Measurements from ENCODE around the gene NUDT19.
"Not testable (repeated sequence)": the region's sequence is repeated elsewhere in the genome, so short reads cannot be mapped to it uniquely, and the experiment has no call there.

Gene NUDT19

DNA sequence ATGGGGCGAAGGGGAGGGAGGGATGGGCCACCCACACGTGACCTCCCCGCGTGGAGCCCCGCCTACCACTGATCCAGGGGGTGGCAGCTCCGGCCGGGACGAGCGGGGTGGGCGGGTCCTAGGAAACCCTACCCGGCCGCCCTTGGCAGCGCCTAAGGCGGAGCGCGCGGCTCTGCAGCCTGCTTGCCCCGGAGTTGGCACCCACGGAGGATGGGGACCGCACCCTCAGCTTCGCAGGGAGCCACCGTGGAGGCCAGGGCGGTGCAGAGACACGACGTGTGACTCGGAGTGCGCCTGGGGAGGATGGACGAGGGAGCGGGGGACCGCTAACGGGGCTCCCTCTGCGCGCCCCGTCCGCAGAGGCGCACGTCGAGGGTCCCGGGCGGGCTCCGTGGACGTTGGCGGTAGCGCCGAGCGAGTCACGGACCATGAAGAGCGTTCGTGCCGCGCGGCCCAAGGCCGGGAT, 15.9 kb upstream of the NUDT19 start, which contains the start of gene RGS9BP:
TSS of gene RGS9BP (plus strand) at position 129 of the 466 bp plus-strand sequence. CDS start 416 bp downstream, outside the sequence.
- peak in 7 of 14 donors; percentile 20 to 80 (median 65) for DNase-seq

DNA sequence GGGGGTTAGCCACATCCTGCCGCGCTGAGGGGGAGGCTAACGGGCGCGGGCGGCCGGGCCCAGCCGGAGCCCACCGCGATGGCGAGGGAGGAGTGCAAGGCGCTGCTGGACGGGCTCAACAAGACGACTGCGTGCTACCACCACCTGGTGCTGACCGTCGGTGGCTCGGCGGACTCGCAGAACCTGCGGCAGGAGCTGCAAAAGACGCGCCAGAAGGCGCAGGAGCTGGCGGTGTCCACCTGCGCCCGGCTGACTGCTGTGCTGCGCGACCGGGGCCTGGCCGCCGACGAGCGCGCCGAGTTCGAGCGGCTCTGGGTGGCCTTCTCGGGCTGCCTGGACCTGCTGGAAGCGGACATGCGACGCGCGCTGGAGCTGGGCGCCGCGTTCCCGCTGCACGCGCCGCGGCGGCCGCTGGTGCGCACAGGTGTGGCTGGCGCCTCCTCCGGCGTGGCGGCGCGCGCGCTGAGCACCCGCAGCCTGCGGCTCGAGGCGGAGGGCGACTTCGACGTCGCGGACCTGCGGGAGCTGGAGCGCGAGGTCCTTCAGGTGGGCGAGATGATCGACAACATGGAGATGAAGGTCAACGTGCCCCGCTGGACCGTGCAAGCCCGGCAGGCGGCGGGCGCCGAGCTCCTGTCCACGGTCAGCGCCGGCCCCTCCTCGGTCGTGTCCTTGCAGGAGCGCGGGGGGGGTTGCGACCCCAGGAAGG, 15.3 kb upstream of the NUDT19 start:
- no peak for DNase-seq

DNA sequence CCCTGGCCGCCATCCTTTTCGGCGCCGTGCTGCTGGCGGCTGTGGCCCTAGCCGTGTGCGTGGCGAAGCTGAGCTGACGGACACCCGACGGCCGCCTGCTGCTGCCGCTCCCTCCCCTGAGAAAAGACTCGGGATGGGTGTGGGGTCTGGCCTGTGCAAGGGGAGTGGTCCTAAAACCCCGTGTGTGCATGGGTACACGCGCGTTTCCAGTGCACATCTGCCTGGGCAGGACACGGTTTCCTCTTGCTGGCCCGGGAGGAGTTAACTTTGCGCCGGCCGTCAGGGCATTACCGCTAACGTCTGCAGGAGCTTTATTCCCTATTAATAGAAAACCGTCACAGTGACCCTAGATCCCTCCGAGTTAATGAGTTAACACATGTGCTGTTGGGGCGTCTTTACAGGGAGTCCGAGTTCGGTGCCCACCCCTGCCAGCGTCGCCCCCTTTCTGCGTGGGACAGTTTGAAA, 14.7 kb upstream of the NUDT19 start:
- DNase-seq = no peak

DNA sequence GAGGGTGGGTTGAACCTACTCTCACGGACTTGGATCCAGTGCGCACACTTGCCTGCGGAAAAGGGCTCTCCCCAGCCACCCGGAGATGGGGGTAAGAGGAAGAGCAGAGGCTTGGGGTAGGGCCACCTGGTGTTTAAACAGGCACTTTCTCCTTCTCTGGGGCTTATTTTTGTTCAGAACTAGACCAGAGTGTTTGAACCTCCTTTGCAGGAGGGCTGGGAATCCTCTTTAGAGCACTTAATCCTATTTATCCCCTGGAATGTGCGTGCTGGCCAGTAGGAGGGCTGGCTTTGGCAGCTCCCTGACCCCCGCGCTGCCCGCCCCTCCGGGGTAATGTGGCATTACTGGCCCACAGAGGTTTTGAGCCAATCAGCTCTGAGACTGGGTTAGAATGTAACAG, 14.0 kb upstream of the NUDT19 start:
- no peak for DNase-seq

DNA sequence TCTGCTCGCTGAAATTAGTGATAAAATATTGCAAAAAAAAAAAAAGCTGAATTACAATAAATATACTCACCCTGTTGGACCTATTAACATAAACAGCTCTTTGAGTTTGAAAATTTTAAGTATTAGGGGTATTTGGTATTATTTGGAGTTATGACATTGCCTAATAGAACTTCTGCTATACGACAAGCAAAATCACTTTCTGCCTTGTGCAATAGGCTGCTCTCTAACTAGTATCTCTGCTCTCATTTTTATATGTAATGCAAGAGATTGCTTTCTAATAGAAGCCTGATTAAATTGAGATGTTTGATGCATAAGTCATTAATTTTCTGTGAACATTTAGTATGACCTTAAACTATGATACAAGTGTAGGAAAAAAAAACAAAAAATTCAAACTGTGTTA, 10.6 kb upstream of the NUDT19 start:
- DNase-seq = no peak

DNA sequence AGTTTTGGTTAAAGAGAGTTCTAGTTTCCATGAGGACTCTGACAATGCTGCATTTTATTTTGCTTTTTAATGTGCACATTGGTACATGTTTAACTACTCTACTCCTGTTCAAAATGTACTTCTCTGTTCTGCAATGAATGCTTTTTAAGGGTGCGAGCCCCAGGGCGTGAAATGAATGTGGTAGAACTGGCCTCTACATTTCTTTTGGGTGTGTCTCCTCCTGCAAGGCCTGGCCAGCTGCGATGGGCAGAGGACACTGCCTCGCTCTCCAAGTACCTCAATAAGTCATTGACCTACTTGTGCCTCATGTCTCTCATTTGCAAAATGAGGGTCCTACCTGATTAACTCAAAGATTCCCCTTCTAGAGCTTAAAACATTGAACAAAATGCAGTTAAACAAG, 9.3 kb upstream of the NUDT19 start:
- DNase-seq = no peak

DNA sequence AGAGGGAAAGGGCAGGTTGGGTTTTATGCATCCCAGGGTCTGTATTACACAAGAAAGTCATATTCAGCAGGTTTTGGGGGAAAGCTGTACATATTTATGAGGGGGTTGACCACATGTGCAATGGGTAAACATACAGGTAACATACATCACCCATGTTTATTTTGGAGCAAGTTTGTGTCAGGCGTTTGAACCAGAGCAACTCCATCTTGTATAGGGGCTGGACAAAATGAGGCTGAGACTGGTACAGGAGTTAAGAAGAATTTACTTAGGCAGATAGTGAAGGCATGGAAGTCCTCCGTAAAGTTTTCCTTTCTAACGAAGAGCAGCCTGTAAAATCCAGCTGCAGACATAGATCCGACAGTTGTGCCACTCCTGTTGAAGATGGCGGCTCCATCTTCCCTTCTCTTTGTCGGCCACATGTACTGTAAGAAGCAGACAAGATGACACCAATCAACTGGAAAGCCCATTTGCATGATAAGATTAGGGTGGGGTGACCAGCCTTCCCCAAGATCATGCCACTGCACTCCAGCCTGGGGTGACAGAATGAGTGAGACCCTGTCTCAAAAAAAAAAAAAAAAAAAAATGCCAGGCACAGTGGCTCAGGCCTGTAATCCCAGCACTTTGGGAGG, 4.7 kb upstream of the NUDT19 start:
- no peak for DNase-seq

DNA sequence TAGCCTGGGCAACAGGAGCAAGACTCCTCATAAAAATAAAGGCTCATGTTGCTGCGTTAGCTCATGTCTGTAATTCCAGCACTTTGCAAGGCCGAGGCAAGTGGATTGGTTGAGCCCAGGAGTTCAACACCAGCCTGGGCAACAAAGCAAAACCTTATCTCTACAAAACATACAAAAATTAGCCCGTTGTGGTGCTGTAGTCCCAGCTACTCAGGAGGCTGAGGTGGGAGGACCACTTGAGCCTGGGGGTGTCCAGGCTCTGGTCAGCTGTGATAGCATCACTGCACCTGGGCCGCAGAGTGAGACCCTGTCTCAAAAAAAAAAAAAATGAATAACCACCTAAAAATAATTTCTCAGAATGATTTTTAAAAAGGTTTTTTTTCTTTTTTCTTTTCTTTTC, 3.9 kb upstream of the NUDT19 start:
- DNase-seq = no peak

DNA sequence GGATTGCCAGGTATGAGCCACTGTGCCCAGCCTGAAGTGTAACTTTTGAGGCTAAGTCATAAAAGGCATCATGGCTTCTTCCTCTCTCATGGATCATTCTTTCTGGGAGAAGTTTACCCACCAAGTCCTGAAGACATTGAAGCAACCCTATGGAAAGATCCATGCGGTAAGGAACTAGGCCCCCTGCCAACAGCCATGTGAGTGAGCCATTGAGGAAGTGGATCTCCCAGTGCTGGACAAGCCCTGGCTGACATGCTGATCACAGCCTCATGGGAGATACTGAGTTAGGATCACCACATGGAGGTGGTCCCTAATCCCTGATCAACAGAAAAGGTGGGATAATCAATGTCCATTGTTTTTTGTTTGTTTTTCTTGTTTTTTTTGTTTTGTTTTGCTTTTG, 3.3 kb upstream of the NUDT19 start:
- DNase-seq = no peak

DNA sequence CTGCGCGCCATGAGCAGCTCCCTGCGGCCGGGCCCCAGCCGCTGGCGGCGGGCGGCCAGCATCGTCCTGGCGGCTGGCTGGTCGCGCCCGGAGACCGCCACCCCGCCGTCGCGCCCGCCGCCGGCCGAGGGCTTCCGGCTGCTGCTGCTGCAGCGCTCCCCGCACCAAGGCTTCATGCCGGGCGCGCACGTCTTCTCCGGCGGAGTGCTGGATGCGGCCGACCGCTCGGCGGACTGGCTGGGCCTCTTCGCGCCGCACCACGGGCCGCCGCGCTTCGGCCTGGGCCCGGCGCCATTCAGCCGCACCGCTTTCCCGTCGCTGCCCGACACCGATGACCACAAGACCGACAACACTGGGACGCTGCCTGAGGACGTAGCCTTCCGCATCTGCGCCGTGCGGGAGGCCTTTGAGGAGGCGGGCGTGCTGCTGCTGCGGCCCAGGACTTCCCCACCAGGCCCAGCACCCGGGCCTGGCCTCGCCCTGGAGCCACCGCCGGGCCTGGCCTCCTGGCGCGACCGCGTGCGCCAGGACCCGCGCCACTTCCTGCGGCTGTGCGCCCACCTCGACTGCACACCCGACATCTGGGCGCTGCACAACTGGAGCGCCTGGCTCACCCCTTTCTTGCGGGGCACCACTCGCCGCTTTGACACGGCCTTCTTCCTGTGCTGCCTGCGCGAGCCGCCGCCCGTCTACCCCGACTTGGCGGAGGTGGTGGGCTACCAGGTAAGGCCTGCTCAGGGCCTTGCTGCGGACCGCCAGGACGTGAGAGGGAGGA, 518 bp downstream of the NUDT19 start:
- peak in 11 of 14 donors; percentile 29 to 78 (median 43) for DNase-seq

DNA sequence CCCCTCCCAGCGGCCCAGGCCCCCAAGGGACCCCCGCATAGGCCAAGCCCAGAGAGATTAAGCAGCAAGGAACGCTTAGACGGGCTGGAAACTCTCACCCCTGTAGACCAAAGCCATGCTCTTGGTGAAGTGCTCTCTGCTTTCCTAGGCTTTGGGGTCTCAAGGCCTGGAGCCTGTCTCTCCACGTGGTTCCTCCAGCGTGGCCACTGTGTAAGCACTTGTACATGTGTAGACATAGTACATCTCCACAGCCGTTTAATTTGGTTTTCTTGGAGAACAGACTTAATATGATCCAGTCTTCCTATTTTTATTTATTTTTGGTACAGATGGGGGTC, 1.1 kb downstream of the NUDT19 start:
- DNase-seq = no peak

DNA sequence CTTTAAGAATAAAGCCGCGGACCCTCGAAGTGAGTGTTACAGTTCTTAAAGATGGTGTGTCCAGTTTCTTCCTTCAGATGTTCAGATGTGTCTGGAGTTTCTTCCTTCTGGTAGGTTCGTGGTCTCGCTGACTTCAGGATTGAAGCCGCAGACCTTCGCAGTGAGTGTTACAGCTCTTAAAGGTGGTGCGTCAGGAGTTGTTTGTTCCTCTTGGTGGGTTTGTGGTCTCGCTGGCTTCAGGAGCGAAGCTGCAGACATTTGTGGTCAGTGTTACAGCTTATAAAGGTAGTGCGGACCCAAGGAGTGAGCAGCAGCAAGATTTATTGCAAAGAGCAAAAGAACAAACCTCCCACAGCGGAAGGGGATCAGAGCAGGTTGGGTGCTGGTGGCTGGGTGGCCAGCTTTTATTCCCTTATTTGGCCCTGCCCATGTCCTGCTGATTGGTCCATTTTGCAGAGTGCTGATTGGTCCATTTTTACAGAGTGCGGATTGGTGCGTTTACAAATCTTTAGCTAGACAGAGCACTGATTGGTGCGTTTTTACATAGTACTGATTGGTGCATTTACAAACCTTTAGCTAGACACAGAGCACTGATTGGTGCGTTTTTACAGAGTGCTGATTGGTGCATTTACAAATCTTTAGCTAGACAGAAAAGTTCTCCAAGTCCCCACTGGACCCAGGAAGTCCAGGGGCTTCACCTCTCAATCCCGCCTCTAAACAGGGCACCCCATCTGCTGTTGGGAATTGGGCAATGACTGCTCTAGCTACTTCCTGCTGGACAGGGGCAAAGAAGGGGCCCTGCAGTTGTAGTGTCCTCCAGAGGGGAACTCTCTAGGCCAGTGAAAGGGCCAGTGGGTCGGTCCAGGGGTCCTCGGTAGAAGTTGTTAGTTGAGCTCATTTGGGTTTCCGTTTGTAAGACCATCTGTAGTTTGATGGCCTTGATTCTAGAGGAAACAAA, 1.8 kb downstream of the NUDT19 start:
- not testable (repeated sequence) for DNase-seq

DNA sequence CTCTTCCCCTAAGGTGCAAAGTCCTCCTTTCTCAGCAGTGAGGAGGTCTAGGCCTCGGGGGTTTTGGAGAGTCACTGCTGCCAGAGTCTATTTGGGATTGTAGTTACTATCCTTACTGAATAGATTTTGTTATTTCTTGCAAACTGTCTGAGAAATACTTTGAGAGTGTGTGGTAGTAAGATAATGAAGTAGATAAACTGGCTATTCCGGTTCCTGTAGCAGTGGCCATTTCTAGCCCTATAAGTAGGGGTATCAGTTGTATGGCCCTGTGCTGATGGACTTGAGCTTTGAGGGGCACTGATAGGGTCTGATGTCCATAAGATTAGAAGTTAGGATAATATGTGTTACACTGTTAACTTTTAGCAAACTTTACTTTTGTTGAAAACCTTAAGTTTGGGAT, 2.7 kb downstream of the NUDT19 start:
- not testable (repeated sequence) for DNase-seq

DNA sequence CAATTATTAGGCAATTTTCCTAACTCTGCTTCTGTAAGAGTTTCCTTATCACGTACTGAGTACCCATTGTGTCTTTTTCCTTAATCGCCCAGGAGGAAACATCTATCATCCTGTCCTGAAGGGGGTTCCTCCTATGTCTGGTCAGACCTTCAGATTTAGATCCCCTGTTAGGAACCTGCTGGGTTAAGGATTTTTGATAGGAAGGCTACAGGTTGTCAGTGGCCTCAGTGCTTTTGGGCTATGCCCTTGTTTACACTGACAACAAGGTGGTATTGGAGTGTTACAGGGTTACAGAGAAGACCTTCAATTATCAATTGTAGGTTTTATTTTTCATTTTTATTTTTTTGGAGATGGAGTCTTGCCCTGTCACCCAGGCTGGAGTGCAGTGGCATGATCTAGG, 3.2 kb downstream of the NUDT19 start:
- DNase-seq = not testable (repeated sequence)

DNA sequence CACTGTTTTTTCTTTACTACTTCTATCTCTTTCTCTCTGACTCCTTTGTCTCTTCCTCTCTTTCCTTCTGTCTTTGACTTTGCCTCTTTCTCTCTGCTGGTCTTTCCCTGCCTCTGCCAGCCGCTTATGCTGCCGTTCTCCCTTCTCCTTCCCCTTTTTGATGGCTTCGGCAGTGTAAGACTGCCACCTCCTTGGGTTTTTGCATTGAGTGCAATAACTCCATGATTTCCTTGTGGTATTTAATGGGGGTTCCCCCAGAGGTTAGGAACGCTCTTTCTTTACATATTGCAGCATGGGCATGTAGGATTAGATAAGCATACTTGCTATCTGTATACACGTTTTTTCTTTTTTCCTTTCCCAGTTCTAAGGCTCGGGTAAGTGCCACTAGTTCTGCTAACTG, 3.9 kb downstream of the NUDT19 start:
- DNase-seq = not testable (repeated sequence)

DNA sequence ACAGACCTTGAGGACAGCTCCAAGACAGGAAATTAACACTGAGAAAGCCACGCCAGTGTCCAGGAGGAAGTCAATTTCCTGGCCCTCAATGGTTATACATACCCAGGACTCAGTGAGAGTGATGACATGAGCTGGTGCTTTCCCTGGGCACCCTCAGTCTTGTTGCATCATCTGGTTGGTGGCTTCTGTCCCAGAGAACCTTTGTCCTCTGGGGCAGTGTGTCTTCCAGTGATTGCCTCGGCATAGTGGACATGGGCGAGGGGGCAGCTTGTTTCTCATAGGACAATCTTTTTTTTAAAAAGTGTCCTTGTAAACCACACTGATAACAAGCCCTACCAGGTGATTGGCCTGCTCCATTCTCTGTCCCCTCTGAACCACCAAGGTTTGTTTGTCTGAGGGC, 5.2 kb downstream of the NUDT19 start:
- DNase-seq = not testable (repeated sequence)

DNA sequence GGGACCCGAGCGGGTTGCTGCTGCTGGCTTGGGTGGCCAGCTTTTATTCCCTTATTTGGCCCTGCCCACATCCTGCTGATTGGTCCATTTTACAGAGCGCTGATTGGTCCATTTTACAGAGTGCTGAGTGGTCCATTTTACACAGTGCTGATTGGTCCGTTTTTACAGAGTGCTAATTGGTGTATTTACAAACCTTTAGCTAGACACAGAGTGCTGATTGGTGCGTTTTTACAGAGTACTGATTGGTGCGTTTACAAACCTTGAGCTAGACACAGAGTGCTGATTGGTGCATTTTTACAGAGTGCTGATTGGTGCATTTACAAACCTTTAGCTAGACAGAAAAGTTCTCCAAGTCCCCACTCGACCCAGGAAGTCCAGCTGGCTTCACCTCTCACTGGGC, 8.5 kb downstream of the NUDT19 start:
- not testable (repeated sequence) for DNase-seq

DNA sequence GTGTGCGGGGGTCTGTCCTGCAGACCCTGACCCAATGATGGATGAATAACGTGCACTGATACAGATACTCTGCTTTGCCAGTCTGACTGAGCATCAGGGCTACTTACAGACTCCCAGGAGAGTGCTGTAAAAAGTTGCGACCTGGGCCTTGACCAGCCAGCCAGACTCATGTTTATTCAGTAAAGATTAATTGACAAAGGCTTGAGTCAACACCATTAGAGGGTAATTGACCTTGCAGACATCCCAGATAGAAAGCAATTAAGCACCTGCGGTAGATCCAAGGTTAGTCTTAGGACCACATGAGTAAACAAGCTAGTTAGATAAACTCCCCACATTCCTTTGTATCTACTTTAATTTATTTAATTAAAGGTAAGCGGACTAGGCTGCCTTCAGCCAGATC, 10.4 kb downstream of the NUDT19 start:
- DNase-seq = no peak

DNA sequence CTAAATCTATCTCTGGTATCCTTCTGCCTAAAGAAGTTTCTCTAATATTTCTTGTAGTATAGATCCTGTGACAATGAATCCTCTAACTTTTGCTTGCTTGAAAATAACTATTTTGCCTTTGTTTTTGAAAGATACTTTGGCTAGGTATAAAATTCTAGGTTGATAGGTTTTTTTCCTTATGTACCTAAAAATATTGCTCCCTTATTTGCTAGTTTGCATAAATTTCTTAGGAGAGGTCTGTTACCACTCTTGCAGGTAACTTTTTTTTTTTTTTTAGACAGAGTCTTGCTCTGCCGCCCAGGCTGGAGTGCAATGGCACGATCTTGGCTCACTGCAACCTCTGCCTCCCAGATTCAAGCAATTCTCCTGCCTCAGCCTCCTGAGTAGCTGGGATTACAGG, 12.4 kb downstream of the NUDT19 start:
- not testable (repeated sequence) for DNase-seq

DNA sequence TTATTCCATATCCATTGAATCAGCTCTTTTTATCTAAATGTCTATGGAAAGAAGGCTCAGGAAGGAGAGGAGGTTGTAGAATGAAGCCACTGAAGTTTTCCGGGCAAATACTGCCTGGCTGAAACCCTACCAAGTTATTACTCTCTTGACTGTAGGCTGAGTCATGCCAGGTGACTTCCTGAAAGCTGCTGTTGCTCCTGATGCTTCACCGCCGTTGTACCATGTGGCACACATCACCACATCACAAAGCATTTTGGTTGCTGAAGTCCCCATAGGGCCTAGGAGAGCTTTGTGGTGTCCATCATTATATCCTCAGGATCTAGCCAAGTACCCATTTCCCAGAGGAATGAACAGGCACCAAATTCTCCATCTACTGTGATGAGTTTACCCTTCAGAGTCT, 16.8 kb downstream of the NUDT19 start:
- DNase-seq = no peak

DNA sequence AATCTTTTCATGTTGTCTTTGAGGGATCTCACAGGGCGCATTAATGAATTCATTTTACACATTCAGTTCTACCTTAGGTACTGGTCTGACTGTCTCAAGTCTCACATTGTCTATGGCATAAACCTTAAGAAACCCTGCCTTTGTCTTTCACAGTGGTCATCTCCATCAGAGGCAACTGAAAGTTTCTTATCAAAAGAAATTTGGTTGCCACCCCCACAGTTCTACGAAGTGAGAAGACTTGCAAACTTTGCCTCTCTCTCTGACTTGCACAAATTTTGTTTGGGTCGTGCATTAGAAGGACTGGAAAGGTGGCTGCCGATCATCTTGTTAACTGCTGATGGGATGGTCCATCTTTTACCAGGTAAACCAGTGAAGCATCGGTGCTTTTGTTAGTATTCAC, 17.4 kb downstream of the NUDT19 start:
- no peak for DNase-seq

DNA sequence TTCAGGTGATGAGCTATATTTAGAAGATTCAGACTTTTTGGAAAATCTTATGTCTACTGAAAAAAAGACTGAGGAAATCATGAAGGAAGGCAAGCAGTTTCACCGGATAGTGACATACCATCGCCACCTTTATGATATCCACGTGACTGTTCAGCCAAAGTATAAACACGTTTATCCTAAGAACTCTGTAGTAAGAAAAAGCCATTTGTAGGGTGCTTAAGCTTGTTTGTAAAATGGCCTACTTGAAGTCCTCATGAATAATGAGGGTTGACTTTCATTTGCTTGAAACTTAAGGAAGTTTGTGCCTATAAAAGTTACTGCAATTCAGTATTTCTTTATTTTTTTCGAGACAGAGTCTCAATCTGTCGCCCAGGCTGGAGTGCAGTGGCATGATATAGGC, 20.1 kb downstream of the NUDT19 start:
- no peak for DNase-seq

Data from C1 segment of cervical spinal cord (tissue), 14 donors.